Thyroid gland (tissue), 4 donors: ENCODE results near the gene CCL15. TPM values are rescaled to one million over a fixed set of nuclear protein-coding genes. Genes with fewer than 3 reads are reported as not detected.

Experiments
- DNase-seq, 2 donors: peaks; one replicate each; pipeline ENCODE4 v3.0.0-alpha.2; 2019
- H3K27ac ChIP-seq, 3 donors: fragments of 200-600 bp; sonication (generic); 1 replicate in 2 of 3; 2 replicates in 1 of 3; pipeline ENCODE4 v1.5.1; 2016 to 2019; ENCODE audit warnings: mild to moderate bottlenecking in 1 of 3, moderate library complexity in 1 of 3
- H3K27me3 ChIP-seq: fragments of 200-600 bp; sonication (generic); one replicate; pipeline ENCODE4 v1.5.1; 2019
- H3K36me3 ChIP-seq, 2 donors: fragments of 200-600 bp; sonication (generic); one replicate each; pipeline ENCODE4 v1.5.1; 2016 to 2019
- H3K4me1 ChIP-seq, 2 donors: fragments of 200-600 bp; sonication (generic); one replicate each; pipeline ENCODE4 v1.5.1; 2017 to 2019
- H3K4me3 ChIP-seq, 3 donors: fragments of 200-600 bp; sonication (generic); replicated peaks in 1 of 3; 1 replicate in 2 of 3; 2 replicates in 1 of 3; pipeline ENCODE4 v1.5.1; 2016; ENCODE audit warnings: mild to moderate bottlenecking in 1 of 3
- H3K9me3 ChIP-seq: fragments of 200-600 bp; sonication (generic); one replicate; pipeline ENCODE4 v1.5.1; 2017
- CTCF ChIP-seq, 6 experiments: fragments of 200-600 bp in 3 of 6; fragments of 450-650 bp in 3 of 6; sonication (generic) in 3 of 6; IDR thresholded peaks; one replicate each; pipeline ENCODE4 v1.5.1; 2016 to 2019; ENCODE audit warnings: antibody characterized with exemption in 6 of 6, mild to moderate bottlenecking in 2 of 6, inconsistent platforms in 1 of 6, moderate library complexity in 1 of 6
- POLR2A ChIP-seq, 2 donors: fragments of 450-650 bp; IDR thresholded peaks; one replicate each; pipeline ENCODE4 v1.6.1; 2017; ENCODE audit warnings: antibody characterized with exemption in 2 of 2, mild to moderate bottlenecking in 2 of 2, moderate library complexity in 1 of 2
- WGBS, 2 donors: methylation state at CpG; one replicate each; pipeline ENCODE4 v1.1.5; 2017; 5-methylcytosine and 5-hydroxymethylcytosine counted together
- intact Hi-C: fragments of 100-400 bp; cut with DNase I; formaldehyde crosslinking; loops from one replicate; pipeline ENCODE4 v1.15.1; 2023
- total RNA-seq, 4 donors: library from RNA; depleted of rRNA; stranded (reverse); fragments of >200 nt; gene quantifications; one replicate each; pipeline ENCODE4 v1.2.3, GENCODE V29; 2016

The CCL15 gene
- total RNA-seq, 4 donors from 2014 or later, result 0.33 TPM; not detected in 3

DNA sequence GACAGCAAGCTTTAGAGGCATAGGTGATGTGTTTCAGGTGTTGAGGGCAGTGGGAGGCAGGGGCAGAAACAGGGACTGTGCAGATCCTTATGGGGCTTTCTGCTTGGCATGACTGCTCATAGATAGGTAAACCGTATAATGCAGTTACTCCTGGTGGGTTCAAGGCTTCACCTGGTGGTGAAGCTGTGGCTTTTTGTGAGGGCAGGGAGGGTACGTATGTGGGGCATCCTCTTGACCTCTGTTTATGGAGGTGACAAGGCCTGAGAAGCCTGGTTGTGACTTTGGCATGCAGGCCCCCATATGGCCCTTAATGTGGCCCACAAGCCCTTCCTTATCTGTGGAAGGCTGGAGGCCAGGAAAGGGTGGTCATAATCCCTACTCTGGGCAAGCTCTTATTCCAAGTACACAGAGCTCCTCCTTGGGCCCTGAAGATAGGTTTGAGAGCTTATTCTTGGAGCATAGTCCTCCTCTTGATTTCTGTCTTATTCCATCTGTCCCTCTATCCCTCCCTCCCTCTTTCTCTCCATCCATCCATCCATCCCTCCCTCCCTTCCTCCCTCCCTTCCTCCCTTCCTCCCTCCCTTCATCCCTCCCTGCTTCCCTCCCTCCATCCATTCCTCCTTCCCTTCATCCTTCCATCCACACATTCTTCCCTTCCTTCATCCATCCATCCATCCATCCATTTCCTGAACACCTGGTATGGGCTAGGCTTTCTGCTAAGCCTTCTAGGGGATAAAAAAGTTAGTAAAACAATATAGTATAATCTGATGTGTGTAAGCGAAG is 18.8 kb downstream of the CCL15 start:
- TF ChIP-seq CTCF (IDR thresholded peaks at IDR 0.05), result no peak
- H3K4me1 ChIP-seq, result no peaks in the 10 kb centered on the region
- WGBS, 2 donors, result 86 to 92% methylated on average over 3 of the region's 3 CpGs
- H3K4me3 ChIP-seq, result no peak overlapping the region
- no peak overlapping the region for H3K27ac ChIP-seq
- no peaks in the 10 kb centered on the region for H3K27me3 ChIP-seq
- no peaks in the 10 kb centered on the region for H3K36me3 ChIP-seq
- no peak for DNase-seq
- no peaks in the 10 kb centered on the region for H3K9me3 ChIP-seq
- intact Hi-C loops, result no loop called here

DNA sequence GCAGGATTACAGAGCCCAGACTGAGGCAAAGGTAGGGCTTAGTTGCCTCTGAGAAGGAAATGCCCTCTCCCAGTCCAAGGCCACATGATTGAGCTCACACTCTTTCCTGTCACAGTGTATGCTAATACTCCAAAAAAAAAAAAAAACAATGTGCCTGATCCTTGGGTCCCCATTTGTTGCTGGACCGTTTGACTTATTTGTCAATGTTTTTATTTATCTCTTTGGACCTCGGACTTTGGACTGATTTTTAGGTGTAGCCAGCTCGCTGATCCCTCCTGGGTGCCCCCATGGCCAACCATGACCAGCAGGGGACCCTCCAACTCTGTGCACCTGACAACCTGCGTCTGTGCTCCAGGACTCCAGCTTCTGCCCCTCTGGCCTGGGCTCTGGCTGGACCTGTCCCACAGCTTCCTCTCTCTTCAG is 19.4 kb downstream of the CCL15 start:
- H3K27ac ChIP-seq, result no peak overlapping the region
- H3K9me3 ChIP-seq, result no peaks in the 10 kb centered on the region
- WGBS, 2 donors, result 77 to 82% methylated on average over 4 of the region's 4 CpGs
- no peaks in the 10 kb centered on the region for H3K36me3 ChIP-seq
- H3K4me3 ChIP-seq, result no peak overlapping the region
- no peaks in the 10 kb centered on the region for H3K4me1 ChIP-seq
- no peak for DNase-seq
- intact Hi-C loops, result no loop called here
- TF ChIP-seq CTCF (IDR thresholded peaks at IDR 0.05) (no peak), POLR2A (IDR thresholded peaks at IDR 0.05) (no peak)
- no peaks in the 10 kb centered on the region for H3K27me3 ChIP-seq

DNA sequence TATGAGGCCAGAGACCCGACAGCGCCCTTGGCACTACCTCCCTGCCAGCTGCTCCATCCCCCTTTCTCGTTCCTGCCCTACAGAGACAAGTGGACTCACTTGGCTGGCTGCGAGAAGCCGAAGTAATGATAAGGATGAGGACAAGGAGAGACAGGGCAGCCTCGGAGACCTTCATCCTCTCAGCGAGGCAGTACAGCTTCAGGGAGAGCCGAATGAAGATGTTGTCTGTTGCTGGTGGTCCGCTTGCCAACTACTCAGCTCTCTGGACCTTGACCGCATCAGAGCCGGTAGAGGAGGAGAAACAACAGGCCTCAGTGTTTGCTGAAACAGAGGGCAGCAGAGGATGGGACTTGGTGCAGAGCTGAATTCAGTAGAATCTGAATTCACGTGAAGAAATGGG is 20.1 kb downstream of the CCL15 start, which contains the start of gene CCL16:
TSS of gene CCL16 (minus strand) at position 252 of the 400 bp plus-strand sequence. CDS start at position 175, 77 bp downstream.
- intact Hi-C loops, result no loop called here
- 74 to 76% methylated on average over 12 of the region's 12 CpGs for WGBS, 2 donors
- H3K4me3 ChIP-seq, result no peak within 1 kb of the TSS
- no peaks in the 10 kb centered on the region for H3K9me3 ChIP-seq
- no peaks in the 10 kb centered on the region for H3K36me3 ChIP-seq
- H3K27ac ChIP-seq, result no peak within 1 kb of the TSS
- H3K27me3 ChIP-seq, result no peaks in the 10 kb centered on the region
- TF ChIP-seq POLR2A (IDR thresholded peaks at IDR 0.05) (no peak), CTCF (IDR thresholded peaks at IDR 0.05) (no peak)
- no peaks in the 10 kb centered on the region for H3K4me1 ChIP-seq
- DNase-seq, result no peak

GRCh38 chr17:35978346-35978745 is 23.0 kb downstream of the CCL15 start:
- no peak for DNase-seq
- no peak overlapping the region for H3K4me3 ChIP-seq
- H3K27ac ChIP-seq, result no peak overlapping the region
- intact Hi-C loops, result no loop called here
- H3K36me3 ChIP-seq, result no peaks in the 10 kb centered on the region
- TF ChIP-seq CTCF (IDR thresholded peaks at IDR 0.05) (no peak), POLR2A (IDR thresholded peaks at IDR 0.05) (no peak)
- no peaks in the 10 kb centered on the region for H3K4me1 ChIP-seq
- no peaks in the 10 kb centered on the region for H3K9me3 ChIP-seq
- WGBS, 2 donors, result 83 to 94% methylated on average over 3 of the region's 3 CpGs
- H3K27me3 ChIP-seq, result no peaks in the 10 kb centered on the region

DNA sequence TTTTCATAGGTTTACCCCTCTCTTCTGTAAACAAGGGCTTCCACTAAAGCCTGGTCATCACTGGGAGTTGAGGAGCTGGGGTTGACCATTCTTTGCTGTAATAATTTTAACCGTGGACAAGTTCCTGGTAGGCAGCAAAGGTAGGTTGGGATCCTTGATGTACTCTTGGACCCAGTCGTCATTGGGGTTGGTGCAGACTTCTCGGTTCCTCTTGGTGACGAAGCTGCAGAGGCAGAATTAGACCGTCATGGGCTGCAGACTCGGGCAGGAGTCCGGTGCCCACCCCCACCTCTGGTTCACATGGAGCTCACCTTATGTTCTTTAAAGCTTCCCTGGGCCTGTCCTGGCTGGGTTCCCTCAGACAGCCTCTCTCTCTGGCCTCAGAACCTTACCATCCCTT is 23.8 kb downstream of the CCL15 start:
- H3K27ac ChIP-seq, result no peak overlapping the region
- H3K27me3 ChIP-seq, result no peaks in the 10 kb centered on the region
- no peaks in the 10 kb centered on the region for H3K36me3 ChIP-seq
- 91 to 98% methylated on average over 7 of the region's 7 CpGs for WGBS, 2 donors
- no peaks in the 10 kb centered on the region for H3K4me1 ChIP-seq
- H3K4me3 ChIP-seq, result no peak overlapping the region
- TF ChIP-seq CTCF (IDR thresholded peaks at IDR 0.05), result no peak
- no peak for TF ChIP-seq POLR2A (IDR thresholded peaks at IDR 0.05)
- no peaks in the 10 kb centered on the region for H3K9me3 ChIP-seq
- intact Hi-C loops, result no loop called here
- no peak for DNase-seq
